GM19395 (cell line): ENCODE data around the gene KRT73.

Source experiments
- ATAC-seq: cut with Tn5 transposase; IDR thresholded peaks from one replicate; pipeline ENCODE4 v1.9.1; 2021; ENCODE audit warnings: mild to moderate bottlenecking, moderate library complexity; ENCODE audit not compliant: unreplicated experiment

The KRT73 gene

GRCh38 chr12:52646613-52647012, 28.3 kb upstream of the KRT73 start:
- no peak for ATAC-seq

GRCh38 chr12:52645982-52646381, 27.6 kb upstream of the KRT73 start:
- no peak for ATAC-seq

GRCh38 chr12:52645120-52645761, 26.9 kb upstream of the KRT73 start:
- ATAC-seq, result no peak

- ATAC-seq, result no peak
Observed at GRCh38 chr12:52644078-52644415, 25.7 kb upstream of the KRT73 start.

- ATAC-seq, result no peak
Observed at GRCh38 chr12:52643233-52644077, 25.1 kb upstream of the KRT73 start.

- ATAC-seq, result no peak
Observed at GRCh38 chr12:52641468-52641867, 23.1 kb upstream of the KRT73 start.

- ATAC-seq, result no peak
Observed at GRCh38 chr12:52637299-52637698, 18.9 kb upstream of the KRT73 start.

- no peak for ATAC-seq
Observed at GRCh38 chr12:52636592-52637258, 18.4 kb upstream of the KRT73 start.

GRCh38 chr12:52636189-52636588, 17.8 kb upstream of the KRT73 start:
- ATAC-seq, result no peak

- ATAC-seq, result no peak
Observed at GRCh38 chr12:52634266-52635056, 16.1 kb upstream of the KRT73 start.

GRCh38 chr12:52633383-52633782, 15.0 kb upstream of the KRT73 start:
- ATAC-seq, result no peak

GRCh38 chr12:52632656-52633055, 14.3 kb upstream of the KRT73 start:
- no peak for ATAC-seq

- ATAC-seq, result no peak
Observed at GRCh38 chr12:52631676-52632459, 13.5 kb upstream of the KRT73 start.

GRCh38 chr12:52631264-52631663, 12.9 kb upstream of the KRT73 start:
- ATAC-seq, result no peak

GRCh38 chr12:52630599-52631200, 12.3 kb upstream of the KRT73 start:
- no peak for ATAC-seq

GRCh38 chr12:52630008-52630500, 11.7 kb upstream of the KRT73 start:
- no peak for ATAC-seq

- no peak for ATAC-seq
Observed at GRCh38 chr12:52629281-52630007, 11.1 kb upstream of the KRT73 start.

- ATAC-seq, result no peak
Observed at GRCh38 chr12:52628841-52629240, 10.5 kb upstream of the KRT73 start.

GRCh38 chr12:52628111-52628507, 9.8 kb upstream of the KRT73 start:
- ATAC-seq, result no peak
